PC-9 (cell line): Measurements from ENCODE around the gene H19. TPM values are rescaled to one million over a fixed set of nuclear protein-coding genes. Genes with fewer than 3 reads are reported as not detected.

ENCODE experiments used
- BruUV-seq: library from RNA; stranded (reverse); fragments of 400-500 nt; replicated peaks from 2 replicates; lab custom pipeline; 2021; lab: Mats Ljungman, UMichigan
- CTCF ChIA-PET: fragments of 300-600 bp; sonication (Branson Sonifier 250); formaldehyde crosslinking; loops from one replicate; lab custom pipeline; 2022; ENCODE audit warnings: antibody characterized with exemption; lab: Charles Lee
- POLR2A ChIA-PET: fragments of 300-600 bp; sonication (Branson Sonifier 250); formaldehyde crosslinking; loops from one replicate; lab custom pipeline; 2022; ENCODE audit warnings: antibody characterized with exemption; ENCODE audit not compliant: unreplicated experiment; lab: Charles Lee
- DNase-seq, 2 experiments: peaks; one replicate each; pipeline versions ENCODE4 v3.0.0 to v3.0.0-alpha.2; 2015 to 2022; ENCODE audit warnings: mixed read lengths in 1 of 2
- H2AFZ ChIP-seq: fragments of 200-600 bp; sonication (generic); 2 replicates; pipeline ENCODE4 v1.8.1; 2017; ENCODE audit warnings: antibody characterized with exemption
- H3F3A ChIP-seq: fragments of 200-600 bp; sonication (generic); 2 replicates; pipeline ENCODE4 v1.8.1; 2017; ENCODE audit warnings: antibody characterized with exemption, mild to moderate bottlenecking, low read depth; ENCODE audit not compliant: insufficient read depth
- H3K27ac ChIP-seq: fragments of 200-600 bp; sonication (generic); 2 replicates; pipeline ENCODE4 v1.6.1; 2016; ENCODE audit warnings: mixed run types
- H3K27me3 ChIP-seq: fragments of 200-600 bp; sonication (generic); 2 replicates; pipeline ENCODE4 v1.6.1; 2016; ENCODE audit warnings: low read depth, mixed run types; ENCODE audit not compliant: insufficient read depth
- H3K36me3 ChIP-seq: fragments of 200-600 bp; sonication (generic); 2 replicates; pipeline ENCODE4 v1.6.1; 2016; ENCODE audit warnings: low read depth, mixed run types
- H3K4me1 ChIP-seq: fragments of 200-600 bp; sonication (generic); replicated peaks from 2 replicates; pipeline ENCODE4 v1.6.1; 2016; ENCODE audit warnings: mixed run types; ENCODE audit not compliant: insufficient read depth
- H3K4me2 ChIP-seq: fragments of 200-600 bp; sonication (generic); 2 replicates; pipeline ENCODE4 v1.6.1; 2017; ENCODE audit warnings: mixed run types
- H3K4me3 ChIP-seq: fragments of 200-600 bp; sonication (generic); 2 replicates; pipeline ENCODE4 v1.6.1; 2016; ENCODE audit warnings: mixed run types
- H3K79me2 ChIP-seq: fragments of 200-600 bp; sonication (generic); 2 replicates; pipeline ENCODE4 v1.6.1; 2017; ENCODE audit warnings: low read depth, mixed run types
- H3K9me2 ChIP-seq: fragments of 200-600 bp; sonication (generic); 2 replicates; pipeline ENCODE4 v1.8.1; 2017; ENCODE audit warnings: mild to moderate bottlenecking; ENCODE audit not compliant: insufficient read depth
- H3K9me3 ChIP-seq: fragments of 200-600 bp; sonication (generic); 2 replicates; pipeline ENCODE4 v1.8.1; 2016; ENCODE audit warnings: low read depth; ENCODE audit not compliant: insufficient read depth
- H4K20me1 ChIP-seq: fragments of 200-600 bp; sonication (generic); 2 replicates; pipeline ENCODE4 v1.8.1; 2017; ENCODE audit not compliant: insufficient read depth
- CTCF ChIP-seq: fragments of 200-600 bp; sonication (generic); conservative IDR thresholded peaks from 2 replicates; pipeline ENCODE4 v1.6.1; 2017; ENCODE audit warnings: mixed run types, antibody characterized with exemption, mild to moderate bottlenecking, moderate library complexity
- EZH2 ChIP-seq: fragments of 200-600 bp; sonication (generic); IDR thresholded peaks from 2 replicates; pipeline ENCODE4 v1.8.0; 2017; ENCODE audit warnings: antibody characterized with exemption, low read depth
- intact Hi-C: fragments of 100-400 bp; cut with micrococcal nuclease; formaldehyde crosslinking; loops from one replicate; pipeline ENCODE4 v1.10.0; 2022; ENCODE audit not compliant: unreplicated experiment
- total RNA-seq: library from RNA; stranded (reverse); gene quantifications from 2 replicates; pipeline ENCODE4 v1.2.3, GENCODE V29; 2021

Gene H19
- total RNA-seq, 1 experiment from 2014 or later, result 0.26 TPM

DNA sequence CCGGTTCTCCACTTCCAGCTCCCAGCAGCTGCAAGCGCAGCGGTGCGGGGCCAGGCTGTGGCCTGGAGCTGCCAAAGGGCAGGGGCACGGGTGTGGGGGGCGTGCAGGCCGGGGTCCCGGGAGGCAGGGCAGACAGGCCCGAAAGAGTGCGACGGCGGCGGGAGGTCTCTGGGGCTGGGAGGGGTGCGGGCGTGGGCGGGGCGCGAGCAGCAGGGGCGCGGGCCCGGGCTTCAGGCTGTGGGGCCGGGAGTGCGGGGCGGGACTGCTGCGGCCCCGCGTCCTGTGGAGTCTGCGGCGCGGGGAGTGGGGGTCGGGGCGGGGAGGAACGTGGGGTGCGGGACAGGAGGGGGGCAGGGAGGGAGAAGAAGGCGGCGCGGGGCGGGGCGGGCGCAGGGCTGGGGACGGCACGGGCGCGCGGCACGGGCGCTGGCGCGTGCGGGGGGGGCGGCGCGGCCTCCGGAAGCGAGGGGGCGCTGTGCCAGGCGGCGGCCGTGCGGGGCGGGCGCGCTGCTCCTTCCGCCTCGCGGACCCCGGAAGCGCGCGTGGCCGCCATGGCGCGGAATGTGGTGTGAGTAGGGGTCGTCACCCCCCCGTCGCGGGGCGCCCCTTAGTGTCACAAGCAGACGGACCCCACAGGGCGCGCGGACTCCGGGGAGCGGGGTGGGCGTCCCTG is 50.7 kb downstream of the H19 start, which contains the start of gene MRPL23:
TSS of gene MRPL23 (plus strand) at position 521 of the 673 bp plus-strand sequence. CDS start at position 552, 31 bp downstream.
- intact Hi-C loops, result no loop called here
- Histone ChIP-seq H3K4me1 (no peaks in the 10 kb centered on the region), H3K4me3 (no peak within 1 kb of the TSS), H3K9me3 (no peaks in the 10 kb centered on the region), H3K4me2 (no peak within 1 kb of the TSS), H3K27ac (no peak within 1 kb of the TSS), H3F3A (no peaks in the 10 kb centered on the region), H2AFZ (no peak within 1 kb of the TSS), H3K79me2 (no peaks in the 10 kb centered on the region), H4K20me1 (no peaks in the 10 kb centered on the region), H3K27me3 (no peaks in the 10 kb centered on the region), H3K36me3 (no peaks in the 10 kb centered on the region), H3K9me2 (no peaks in the 10 kb centered on the region)
- ChIA-PET CTCF (interaction anchor here (0.6 to 0.9 kb wide), 3 partner anchors 13 to 294 kb away, joined by 3 to 14 read pairs (median 7); no protein-coding TSS in a partner anchor), POLR2A (no interaction called here)
- BruUV-seq, result no TSS peak
- DNase-seq, result peak in 1 of 2 experiments; percentile 18
- no peak for TF ChIP-seq CTCF
- TF ChIP-seq EZH2, result no peak

Other genes starting within 250 kb of the H19 start
- 4.2 and 5.5 TPM in 2 replicates for gene IFITM10, start 247.2 kb downstream of the H19 start, total RNA-seq
- gene CTSD, start 233.9 kb downstream of the H19 start, total RNA-seq, result 735 and 993 TPM in 2 replicates
- gene SYT8, start 162.9 kb downstream of the H19 start, total RNA-seq, result 8.9 and 12.1 TPM in 2 replicates
- 4.9 and 7.8 TPM in 2 replicates for gene TNNI2, start 158.9 kb downstream of the H19 start, total RNA-seq
- gene LSP1, start 144.8 kb downstream of the H19 start, total RNA-seq, result 2.5 and 2.6 TPM in 2 replicates
- gene PRR33, start 105.9 kb downstream of the H19 start, total RNA-seq, result not detected in 2 replicates
- gene TNNT3, start 78.1 kb downstream of the H19 start, total RNA-seq, result 0.60 TPM in 1 of 2 replicates, not detected in the other
- 66.4 and 76.3 TPM in 2 replicates for gene MRPL23, start 50.5 kb downstream of the H19 start, total RNA-seq
- 0.15 and 0.24 TPM in 2 replicates for gene IGF2, start 141.5 kb upstream of the H19 start, total RNA-seq
- not detected in 2 replicates for gene INS, start 163.4 kb upstream of the H19 start, total RNA-seq
- 2.2 and 2.5 TPM in 2 replicates for gene TH, start 174.0 kb upstream of the H19 start, total RNA-seq